Kidney tubule cell (primary cell): ENCODE measurements around the gene LPIN1.
"Not testable (repeated sequence)": the region's sequence is repeated elsewhere in the genome, so short reads cannot be mapped to it uniquely, and the experiment has no call there.

Source experiments
- DNase-seq: peaks from one replicate; pipeline ENCODE4 v3.0.0-alpha.2; 2018; ENCODE audit warnings: low spot score

The LPIN1 gene

DNA sequence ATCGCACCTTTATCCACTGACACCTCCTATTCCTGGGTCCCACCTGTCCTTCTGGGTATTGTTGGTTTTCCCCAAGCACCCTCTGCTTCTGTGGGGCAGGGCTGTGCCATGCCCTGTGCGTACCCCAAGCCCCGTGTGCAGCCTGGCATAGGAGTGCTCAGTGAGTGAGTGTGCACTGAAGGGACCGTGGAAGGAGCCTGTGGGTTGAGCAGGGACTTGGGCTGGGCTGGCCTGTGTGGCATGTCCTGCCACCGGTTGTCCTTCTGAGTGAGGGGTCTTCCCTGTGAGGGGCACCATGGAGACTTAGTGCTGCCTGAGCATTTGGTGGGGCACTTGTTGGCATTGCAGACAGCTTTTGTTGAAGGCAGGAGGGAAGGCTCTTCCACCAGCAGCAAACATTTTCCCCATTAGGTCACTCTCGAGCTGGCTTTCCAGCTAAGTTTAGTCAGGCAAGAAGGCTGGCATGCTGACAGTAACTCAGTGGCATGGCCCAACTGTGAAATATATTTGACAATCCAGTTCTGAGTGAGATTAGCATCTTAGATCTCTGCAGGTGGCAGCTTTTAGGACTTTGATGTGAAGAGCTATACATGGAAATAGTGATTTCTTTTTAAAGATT, 64.7 kb downstream of the LPIN1 start:
- DNase-seq = no peak

DNA sequence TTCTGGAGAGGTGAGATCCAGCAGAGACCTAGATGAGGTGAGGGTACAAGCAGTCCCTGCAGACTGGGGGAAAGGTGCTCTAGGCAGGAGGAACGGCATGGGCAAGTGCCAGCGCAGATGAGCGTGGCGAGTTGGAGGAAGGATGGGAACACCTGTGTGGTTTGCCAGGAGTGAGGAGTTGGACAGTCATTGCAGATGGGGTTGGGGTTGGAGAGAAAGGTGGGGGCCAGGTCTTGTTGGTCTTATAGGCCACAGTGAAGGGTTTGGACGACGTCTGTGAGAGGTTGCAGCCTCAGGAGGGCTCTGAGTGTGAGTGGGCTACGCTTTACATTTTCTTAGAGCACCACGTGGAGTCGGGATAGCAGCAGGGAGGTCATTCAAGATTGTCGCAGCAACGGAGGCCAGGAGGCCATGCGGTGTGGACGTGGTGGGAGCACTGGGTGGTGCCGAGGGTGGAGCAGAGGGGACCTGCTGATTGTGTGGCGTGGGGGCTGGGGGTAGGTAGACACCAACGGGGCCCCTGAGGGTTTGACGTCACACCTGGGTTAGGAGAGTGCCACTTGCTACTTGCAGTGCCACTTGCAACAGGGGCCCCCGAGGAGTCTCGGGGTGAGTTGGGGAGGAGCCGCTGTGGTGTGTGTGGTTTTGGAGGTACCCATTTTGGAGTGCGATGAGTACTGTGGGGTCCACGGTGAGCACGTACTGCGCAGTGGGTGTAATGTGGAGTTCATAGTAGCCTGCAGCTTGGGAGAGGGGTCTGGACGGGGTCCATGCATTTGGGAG, 66.2 kb downstream of the LPIN1 start:
- no peak for DNase-seq

DNA sequence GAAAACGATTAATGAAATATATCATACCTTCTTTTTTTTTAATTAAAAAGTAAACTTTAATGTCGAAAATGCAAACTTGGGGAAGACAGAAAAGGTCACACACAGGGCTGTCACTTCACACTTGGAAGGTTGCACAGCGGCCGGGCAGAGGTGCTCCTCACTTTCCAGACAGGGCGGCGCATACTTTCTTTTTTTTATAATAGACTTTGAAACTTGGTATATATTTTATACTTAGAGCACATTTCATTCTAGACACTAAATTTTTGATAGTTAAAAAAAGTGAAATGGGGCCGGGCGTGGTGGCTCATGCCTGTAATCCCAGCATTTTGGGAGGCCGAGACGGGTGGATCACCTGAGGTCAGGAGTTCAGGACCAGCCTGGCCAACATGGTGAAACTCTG, 66.9 kb downstream of the LPIN1 start:
- DNase-seq = not testable (repeated sequence)

DNA sequence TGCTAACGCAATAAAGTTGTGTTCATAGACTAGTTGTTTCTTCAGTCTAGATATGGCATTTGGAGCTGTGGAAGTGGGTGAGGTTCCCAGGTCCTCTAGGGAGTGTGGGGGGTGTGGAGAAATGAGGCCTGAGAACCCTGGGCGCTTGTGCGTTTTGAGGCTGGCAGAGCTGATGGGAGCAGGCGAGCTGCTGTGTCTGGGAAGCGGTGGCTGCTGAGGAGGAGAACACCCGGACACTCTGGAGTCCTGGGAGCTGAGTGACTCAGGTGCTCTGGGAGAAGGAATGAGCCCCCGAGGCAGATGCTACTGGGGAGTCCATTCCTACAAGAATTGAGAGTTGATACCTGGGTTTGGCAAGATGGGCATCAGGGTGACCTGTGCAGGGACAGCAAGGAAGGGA, 67.5 kb downstream of the LPIN1 start:
- DNase-seq = no peak

DNA sequence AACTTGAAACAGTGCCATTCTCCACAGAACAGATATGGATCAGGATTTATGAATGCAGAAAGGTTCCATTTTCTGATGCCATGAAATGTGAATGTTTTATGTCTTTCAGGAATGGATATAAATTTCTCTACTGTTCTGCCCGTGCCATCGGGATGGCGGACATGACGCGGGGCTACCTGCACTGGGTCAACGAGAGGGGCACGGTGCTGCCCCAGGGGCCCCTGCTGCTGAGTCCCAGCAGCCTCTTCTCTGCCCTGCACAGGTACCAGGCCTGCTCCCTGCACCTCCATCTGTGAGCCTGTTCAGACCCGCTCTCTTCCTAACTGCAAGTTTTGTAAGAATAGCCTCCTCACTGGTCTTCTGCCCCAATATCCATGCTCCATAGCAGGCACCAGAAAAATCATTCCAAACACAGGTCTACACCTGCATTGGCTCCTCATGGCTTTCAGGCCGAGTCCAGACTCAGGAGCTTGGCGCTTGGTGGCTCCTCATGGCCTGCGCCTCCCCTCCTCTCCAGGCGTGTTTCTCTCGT, 68.6 kb downstream of the LPIN1 start:
- DNase-seq = no peak

DNA sequence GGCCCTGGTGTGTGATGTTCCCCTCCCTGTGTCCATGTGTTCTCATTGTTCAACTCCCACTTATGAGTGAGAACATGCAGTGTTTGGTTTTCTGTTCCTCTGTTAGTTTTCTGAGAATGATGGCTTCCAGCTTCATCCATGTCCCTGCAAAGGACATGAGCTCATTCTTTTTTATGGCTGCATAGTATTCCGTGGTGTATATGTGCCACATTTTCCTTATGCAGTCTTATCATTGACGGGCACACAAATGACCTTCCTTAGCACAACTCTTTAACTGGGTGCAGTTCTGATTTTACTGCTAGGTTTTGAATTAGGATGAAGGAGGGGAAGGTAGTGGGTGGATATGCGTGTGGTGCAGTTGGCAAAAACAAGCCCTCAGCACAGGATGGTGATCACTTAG, 70.5 kb downstream of the LPIN1 start:
- not testable (repeated sequence) for DNase-seq

DNA sequence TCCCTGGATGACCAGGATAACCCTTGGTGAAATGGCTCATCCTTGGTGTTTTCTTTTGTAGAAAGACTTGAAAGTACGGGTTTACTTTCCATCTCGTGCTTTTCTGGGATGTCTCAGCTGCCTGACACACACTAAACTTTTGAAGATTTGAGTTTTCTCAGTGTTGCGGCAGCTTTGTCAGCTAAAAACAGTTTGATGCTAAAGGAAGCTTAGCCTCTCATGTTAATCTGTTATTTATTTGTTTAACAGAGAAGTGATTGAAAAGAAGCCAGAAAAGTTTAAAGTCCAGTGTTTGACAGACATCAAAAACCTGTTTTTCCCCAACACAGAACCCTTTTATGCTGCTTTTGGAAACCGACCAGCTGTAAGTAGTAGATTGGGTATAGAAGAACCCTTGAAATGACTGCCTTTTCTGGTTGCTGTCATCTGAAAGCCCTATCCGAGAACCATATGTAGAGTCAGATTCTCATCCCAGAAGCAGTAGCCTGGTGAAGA, 72.8 kb downstream of the LPIN1 start:
- no peak for DNase-seq

DNA sequence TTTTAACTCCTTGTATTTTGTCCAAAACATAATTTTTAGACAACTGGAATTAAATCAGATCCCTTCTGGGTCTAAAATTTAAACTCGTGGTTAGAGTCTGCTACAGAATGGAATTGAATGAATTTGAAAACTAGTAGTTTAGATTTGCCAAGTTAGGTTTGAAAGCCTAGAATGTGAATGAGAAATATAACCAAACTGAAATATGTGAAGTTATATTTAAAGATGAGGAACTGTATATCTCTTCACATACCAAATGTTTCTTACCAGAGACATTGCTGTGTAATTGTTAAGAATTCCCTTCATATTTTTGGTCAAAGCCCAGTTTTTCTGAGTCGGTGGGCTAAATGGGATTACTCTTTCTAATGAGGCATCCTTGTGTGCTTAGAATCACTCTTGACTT, 74.2 kb downstream of the LPIN1 start:
- DNase-seq = no peak

DNA sequence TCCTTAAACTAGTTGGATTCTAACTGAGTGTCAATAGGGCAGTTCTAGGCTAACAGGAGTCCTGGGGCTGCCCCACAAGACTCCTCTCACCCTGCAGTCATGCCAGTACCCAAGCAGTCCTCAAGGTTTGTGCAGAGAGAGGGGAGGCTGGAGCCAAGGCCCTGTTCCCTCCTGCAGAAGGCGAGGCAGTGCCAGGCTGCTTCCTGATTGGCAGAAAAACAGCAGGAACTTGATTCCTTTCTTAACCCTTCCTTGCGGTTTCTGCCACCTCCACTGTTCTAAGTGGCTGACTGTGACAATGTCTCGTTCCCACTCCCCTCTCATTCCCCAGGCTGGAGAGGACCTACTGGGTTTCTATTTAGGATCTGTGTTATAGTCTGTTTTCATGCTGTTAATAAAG, 75.3 kb downstream of the LPIN1 start:
- DNase-seq = no peak

DNA sequence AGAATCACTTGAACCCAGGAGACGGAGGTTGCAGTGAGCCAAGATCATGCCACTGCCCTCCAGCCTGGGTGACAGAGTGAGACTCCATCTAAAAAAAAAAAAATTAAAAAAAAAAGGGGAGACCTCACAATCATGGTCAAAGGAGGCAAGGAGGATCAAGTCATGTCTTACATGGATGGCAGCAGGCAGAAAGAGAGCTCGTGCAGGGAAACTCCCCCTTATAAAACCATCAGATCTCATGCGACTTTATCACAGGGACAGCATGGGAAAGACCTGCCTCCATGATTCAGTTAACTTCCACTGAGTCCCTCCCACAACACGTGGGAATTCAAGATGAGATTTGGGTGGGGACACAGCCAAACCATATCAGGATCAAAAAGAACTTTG, 75.9 kb downstream of the LPIN1 start:
- not testable (repeated sequence) for DNase-seq

DNA sequence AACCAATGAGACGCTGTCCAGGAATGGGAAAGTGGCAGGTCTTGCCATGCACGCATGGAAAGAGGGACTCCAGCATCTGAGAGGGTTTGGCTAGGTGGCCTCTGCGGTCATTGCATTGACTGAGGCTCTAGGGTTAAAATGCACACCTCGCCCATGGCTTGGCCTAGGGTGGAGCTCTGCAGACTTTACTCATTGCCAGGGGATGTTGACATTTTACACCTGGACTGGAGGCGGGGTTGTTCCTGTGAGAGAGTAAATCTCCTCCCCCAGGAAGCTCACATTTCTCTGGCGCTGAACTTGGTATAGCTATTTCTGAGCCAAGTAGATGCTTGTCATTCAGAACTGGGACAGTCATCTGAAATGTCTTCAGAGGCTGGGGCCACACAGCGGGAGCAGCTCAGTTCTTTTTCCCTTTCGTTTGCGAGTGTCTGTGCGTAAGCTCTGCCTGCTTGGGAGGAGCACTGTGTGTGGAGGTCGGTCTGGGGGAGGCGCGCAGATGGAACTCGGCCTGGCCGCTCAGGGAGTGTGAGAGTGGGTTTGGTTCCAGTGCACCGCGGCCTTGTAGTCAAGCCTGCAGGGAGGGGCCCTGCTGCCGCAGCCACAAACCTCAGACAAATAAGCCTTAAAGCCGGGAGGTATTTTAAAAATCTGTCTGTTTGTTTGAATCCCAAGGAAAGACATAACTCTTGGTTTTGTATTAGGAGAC, 76.5 kb downstream of the LPIN1 start:
- DNase-seq = peak; percentile 6

DNA sequence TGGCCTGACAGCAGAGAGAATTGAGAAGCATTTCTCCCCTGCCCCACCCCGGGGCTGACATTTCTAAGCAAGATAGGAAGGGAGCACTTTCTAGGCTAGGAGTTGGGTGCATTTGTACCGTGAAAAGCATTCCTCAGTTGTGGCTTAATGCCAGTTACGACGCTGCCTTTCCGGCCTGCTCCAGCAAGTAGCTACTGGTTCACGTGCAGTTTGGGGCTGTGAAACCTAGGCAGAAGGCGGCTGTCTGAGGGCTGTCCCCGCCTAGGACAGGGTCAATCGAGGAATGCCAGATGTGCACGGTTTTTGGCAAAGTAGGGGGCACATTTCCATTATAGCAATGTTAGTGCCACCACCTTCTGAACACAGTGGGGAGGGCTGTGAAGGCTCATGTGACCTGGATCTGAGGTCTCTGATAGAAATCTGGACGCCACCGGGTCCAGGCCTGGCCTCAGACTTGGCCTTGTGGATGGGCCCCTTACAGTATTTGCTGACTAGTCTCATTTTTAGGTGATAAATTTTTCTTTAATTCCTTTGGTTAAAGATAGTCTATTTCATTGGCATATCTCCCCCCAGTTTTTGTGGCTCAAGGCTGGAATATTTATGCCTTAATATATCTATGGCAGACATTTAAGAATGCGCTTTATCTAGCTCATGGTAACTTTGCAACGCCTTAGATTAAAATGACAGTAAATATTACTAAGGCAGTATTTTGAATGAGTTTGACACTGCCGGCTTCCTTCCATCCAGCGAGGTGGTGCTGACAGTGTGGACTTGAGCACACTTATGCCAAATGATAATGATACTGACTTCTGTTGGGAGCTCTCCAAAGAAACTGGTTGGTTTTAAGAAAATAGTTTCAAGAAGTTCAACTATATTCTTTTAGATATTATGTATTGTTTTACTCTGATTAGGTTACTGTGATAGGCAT, 78.7 kb downstream of the LPIN1 start:
- DNase-seq = no peak

DNA sequence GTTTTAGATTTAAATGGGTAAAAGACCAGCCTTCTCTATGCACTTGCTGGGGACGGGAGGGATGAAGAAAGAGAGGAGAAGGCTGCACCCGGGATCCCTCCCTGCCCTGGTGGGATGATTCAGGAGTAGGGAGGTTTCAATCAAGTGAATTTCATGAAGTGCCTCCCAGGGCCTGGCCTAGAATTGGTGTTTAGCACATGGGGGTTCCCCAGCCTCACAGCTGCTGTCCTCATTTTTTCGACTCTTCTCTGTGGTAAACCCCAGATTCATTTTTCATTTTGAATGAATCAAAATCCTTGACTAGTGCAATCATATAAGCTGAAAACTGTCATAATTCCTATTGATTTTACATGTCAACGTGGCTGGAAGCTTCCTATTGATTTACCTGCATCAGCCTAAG, 81.1 kb downstream of the LPIN1 start:
- no peak for DNase-seq

DNA sequence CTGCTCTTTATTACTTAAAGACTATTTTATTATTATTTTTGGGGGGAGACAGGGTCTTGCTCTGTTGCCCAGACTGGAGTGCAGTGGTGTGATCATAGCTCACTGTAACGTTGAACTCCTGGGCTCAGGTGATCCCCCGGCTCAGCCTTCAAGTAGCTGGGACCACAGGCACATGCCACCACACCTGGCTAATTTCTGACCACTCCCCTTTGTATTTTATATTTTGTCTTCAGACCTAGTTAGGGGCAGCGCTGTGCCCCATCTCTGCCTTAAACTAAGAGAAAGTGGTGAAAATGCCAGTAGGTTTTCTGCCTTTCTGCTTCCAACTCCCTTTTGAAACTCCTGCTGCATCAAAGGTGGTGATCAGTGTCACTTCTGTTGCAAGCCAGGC, 82.5 kb downstream of the LPIN1 start:
- DNase-seq = no peak

DNA sequence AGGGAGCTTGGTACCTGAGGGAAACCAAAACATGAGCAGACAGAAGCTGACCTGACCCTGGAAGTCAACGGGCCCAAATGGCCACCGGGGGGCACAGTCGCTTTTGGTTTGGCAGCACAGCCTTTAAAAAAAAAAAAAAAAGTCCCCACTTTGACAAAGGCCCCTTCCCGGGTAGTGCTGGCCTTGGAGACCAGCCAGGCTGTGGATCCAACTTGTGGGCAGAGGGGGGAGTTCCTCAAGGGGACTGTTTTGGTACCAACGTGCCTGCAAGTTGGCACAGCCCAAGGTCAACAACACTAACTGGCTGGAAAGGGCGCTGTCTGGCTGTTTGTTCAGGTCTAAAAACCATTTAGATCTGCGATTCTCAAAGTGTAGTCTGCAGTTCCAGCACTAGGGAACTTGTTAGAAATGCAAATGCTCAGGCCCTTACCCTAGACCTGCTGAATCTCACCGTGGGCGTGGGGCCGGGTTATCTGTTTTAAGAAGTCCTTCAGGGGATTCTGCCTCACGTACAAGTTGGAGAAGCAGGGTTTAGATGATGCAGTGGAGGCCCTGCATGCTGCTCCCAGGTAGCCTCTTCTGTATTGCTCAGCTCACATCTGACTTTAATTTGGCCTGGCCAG, 83.0 kb downstream of the LPIN1 start:
- peak; percentile 60 for DNase-seq

DNA sequence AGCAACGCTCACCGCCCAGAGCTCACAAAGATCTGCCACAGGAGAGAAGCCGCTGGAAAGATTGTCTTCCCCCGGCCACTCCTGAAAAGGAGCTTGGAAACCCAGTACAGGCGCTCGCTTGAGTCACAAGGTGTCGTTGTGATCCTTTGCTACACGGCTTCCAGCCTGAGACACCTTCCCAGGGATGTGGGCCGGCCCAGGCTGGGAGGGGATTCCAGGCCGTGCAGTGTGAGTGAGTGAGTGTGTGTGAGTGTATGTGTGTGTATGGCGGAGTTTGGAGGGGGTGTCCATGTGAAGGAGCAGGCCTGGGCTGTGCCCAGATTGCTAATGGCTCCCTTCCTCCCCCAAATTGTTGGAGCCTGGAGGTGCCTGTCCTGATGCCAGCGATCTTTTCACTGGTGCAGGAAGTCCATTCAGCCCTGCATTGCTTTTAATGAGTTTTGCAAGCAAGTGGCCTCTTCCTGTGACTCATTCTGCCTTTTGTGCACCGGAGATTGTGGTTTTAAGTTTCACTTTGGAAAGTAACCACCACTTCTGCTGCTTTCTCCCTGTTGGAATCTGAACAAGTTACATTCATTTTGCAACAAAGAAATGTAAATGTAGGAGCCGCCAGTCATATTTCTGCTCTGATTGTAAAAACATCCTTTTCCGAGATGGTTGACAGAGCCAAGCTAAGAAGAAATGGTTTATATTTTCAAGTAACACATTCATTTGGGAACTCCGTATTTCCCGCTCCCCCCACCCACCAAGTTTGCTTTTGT, 83.7 kb downstream of the LPIN1 start:
- peak; percentile 96 for DNase-seq

DNA sequence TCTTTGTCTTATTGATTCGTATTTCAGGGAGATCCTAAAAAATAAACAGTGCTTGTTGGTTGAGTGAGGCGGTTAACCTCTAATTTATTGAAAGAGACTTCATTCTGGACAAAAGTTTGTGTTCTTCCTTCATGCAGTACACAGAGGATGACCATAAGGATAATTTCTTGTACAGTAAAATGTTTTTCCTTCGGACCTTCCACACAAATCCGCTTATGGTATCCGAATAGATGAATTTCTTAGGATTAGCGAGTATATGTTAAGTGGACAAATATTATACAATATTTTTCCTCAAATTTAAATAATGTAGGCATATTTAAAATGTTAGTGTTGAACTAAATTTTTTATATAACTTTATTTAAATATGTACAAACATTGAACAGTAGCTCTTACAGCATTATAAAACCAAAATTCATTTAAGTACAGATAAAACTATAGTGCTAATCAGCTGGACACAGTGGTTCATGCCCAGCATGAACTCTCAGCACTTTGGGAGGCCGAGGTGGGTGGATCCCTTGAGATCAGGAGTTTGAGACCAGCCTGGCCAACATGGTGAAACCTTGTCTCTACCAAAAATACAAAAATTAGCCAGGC, 84.4 kb downstream of the LPIN1 start:
- DNase-seq = no peak

DNA sequence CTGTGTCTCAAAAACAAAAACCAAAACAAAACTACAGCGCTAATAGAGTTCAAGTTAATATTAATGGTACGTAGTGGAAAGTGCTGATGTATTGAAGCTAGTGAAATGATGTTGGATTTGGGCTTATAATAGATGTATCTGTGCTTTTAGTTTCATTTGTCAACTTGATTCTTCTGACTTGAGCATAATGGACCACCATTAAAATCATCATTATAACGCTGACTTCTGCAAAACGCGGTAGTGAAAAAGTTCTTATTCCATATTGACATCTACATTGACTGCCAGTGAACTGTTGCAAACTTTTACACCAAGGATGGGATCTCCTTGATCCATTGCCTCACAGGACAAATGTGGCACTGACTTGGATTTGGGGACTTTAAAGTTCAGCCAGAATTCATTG, 85.0 kb downstream of the LPIN1 start:
- DNase-seq = no peak

DNA sequence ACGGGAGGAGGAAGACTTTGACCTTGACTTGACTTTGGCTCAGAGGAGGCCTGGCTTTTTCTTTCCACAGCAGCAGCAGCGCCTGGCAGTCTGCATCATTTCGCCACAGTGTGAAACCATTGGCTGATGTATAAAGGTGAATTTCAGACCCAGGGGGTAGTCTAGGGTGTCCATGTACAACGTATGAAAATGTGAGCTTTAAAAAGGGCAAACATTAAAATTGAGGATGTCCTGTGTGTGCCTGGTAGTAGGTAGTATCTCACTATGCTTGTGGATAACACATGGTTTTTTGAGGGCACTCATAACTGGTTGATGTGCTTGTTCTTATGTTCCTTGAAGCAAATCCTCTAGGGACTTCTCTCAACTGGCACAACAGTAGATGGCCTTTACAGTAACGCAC, 86.1 kb downstream of the LPIN1 start:
- no peak for DNase-seq

DNA sequence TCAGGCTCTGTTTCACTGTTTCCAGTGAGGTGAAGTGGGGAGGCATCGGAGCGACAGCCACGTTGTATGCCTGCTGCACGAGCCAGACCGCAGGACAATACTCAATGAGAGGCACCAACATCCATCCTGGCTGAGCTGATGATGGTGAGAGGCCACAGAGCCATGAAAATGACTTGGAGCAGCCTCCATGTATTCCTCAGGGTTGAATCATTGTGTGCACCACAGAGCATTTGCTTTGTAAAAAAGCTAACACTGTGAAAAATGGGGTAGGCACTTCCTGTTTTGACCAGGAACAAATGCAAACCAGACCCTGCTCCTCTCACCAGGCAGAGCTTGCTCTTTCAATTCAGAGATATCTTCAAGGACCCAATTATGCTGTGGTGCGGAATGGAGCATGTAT, 87.2 kb downstream of the LPIN1 start:
- DNase-seq = peak; percentile 64
